Loucy (cell line): ENCODE measurements around the gene SEC14L3.

Source experiments
- EZH2phosphoT487 ChIP-seq: fragments of 200-600 bp; IDR thresholded peaks from 2 replicates; pipeline ENCODE4 v1.6.1; 2018; ENCODE audit warnings: antibody characterized with exemption, mild to moderate bottlenecking, moderate library complexity, borderline replicate concordance
- TF ChIP-seq, protein P1 (sequence below): fragments of 200-600 bp; sonication (generic); conservative IDR thresholded peaks from 2 replicates; pipeline ENCODE4 v1.5.1; 2014; ENCODE audit warnings: mild to moderate bottlenecking, antibody characterized with exemption, low read length

DNA sequence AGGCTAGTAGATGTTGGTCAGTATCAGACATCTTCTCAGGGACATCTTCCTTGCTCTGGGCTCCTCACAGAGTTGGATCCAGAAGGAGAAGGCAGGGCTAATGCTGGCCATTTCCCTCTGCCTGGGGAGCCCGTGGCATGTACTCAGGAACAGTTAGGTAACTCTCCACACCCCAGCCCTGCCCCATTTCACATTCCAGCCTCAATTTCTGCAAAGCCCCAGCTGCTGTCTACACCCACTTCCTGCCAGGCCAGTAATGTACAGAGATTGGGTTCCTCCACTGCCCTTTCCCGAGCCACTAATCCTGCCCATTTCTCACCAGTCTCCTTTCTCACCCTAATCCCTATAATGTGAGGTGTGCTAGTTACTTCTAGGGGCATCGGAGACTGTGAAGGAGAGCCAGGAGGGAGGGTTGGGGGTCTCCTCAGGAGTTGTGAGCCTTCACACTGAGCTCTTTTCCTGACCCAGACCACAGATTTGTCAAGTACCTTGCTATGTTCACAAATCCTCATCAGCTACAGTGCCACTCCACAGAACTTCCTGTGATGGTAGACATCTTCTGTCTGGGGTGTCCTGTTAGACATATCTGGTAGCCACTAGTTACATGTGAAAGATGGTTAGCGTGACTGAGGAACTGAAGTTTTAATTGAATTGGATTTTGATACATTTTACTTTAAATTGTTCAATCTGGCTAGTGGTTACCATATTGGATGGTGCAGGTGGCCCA lies 1.3 kb upstream of the SEC14L3 start:
- TF ChIP-seq, protein P1, sequence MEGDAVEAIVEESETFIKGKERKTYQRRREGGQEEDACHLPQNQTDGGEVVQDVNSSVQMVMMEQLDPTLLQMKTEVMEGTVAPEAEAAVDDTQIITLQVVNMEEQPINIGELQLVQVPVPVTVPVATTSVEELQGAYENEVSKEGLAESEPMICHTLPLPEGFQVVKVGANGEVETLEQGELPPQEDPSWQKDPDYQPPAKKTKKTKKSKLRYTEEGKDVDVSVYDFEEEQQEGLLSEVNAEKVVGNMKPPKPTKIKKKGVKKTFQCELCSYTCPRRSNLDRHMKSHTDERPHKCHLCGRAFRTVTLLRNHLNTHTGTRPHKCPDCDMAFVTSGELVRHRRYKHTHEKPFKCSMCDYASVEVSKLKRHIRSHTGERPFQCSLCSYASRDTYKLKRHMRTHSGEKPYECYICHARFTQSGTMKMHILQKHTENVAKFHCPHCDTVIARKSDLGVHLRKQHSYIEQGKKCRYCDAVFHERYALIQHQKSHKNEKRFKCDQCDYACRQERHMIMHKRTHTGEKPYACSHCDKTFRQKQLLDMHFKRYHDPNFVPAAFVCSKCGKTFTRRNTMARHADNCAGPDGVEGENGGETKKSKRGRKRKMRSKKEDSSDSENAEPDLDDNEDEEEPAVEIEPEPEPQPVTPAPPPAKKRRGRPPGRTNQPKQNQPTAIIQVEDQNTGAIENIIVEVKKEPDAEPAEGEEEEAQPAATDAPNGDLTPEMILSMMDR = no peak
- TF ChIP-seq EZH2phosphoT487 = no peak
